Gastrocnemius medialis (tissue), 4 donors: ENCODE measurements around the gene OXT. TPM values are rescaled to one million over a fixed set of nuclear protein-coding genes. Genes with fewer than 3 reads are reported as not detected.

Source experiments
- ATAC-seq, 2 donors: fragments of 150-250 bp; one replicate each; pipeline ENCODE4 v1.9.1; 2016
- DNase-seq, 2 donors: peaks; one replicate each; pipeline ENCODE4 v3.0.0-alpha.2; 2019
- H3K27ac ChIP-seq, 4 donors: fragments of 200-600 bp; sonication (generic); 1 replicate in 1 of 4; 2 replicates in 3 of 4; pipeline ENCODE4 v1.5.1; 2016 to 2018; ENCODE audit warnings: mild to moderate bottlenecking in 2 of 4, moderate library complexity in 1 of 4
- H3K27me3 ChIP-seq, 3 donors: fragments of 200-600 bp; sonication (generic) in 2 of 3; 1 replicate in 1 of 3; 2 replicates in 2 of 3; pipeline versions ENCODE4 v1.5.1 to v1.6.0; 2016 to 2019; ENCODE audit warnings: mild to moderate bottlenecking in 1 of 3, moderate library complexity in 1 of 3
- H3K36me3 ChIP-seq, 2 donors: fragments of 200-600 bp; sonication (generic) in 1 of 2; one replicate each; pipeline ENCODE4 v1.5.1; 2017 to 2018
- H3K4me1 ChIP-seq, 2 donors: fragments of 200-600 bp; sonication (generic) in 1 of 2; one replicate each; pipeline ENCODE4 v1.5.1; 2016 to 2017; ENCODE audit warnings: mild to moderate bottlenecking in 2 of 2
- H3K4me3 ChIP-seq, 4 donors: fragments of 200-600 bp; sonication (generic) in 3 of 4; 1 replicate in 1 of 4; 2 replicates in 3 of 4; pipeline ENCODE4 v1.5.1; 2016 to 2019; ENCODE audit warnings: mild to moderate bottlenecking in 2 of 4
- H3K9me3 ChIP-seq, 3 donors: fragments of 200-600 bp; sonication (generic) in 2 of 3; 1 replicate in 1 of 3; 2 replicates in 2 of 3; pipeline ENCODE4 v1.5.1; 2016 to 2019
- POLR2A ChIP-seq, 2 donors: fragments of 450-650 bp; IDR thresholded peaks; one replicate each; pipeline ENCODE4 v1.6.1; 2017; ENCODE audit warnings: antibody characterized with exemption in 2 of 2, mild to moderate bottlenecking in 2 of 2, moderate library complexity in 2 of 2
- in situ Hi-C, 4 donors: fragments of 200-750 bp; cut with MboI; loops; one replicate each; pipeline versions ENCODE4 v1.15.0 to v1.8.0; 2017; ENCODE audit warnings: low sequenced_read_pairs in 4 of 4
- intact Hi-C: fragments of 100-400 bp; cut with DNase I; formaldehyde crosslinking; loops from one replicate; pipeline ENCODE4 v1.15.1; 2023; ENCODE audit warnings: low total_unique reads
- total RNA-seq, 4 donors: library from RNA; depleted of rRNA; stranded (reverse); fragments of >200 nt; gene quantifications; one replicate each; pipeline versions ENCODE4 v1.1.0 to v1.2.3, GENCODE V29; 2016
- TF ChIP-seq, protein P1 (sequence below), 5 experiments: fragments of 450-650 bp in 3 of 5; fragments of 200-600 bp in 2 of 5; sonication (generic) in 2 of 5; IDR thresholded peaks in 4 of 5; conservative IDR thresholded peaks in 1 of 5; 1 replicate in 4 of 5; 2 replicates in 1 of 5; pipeline ENCODE4 v1.5.1; 2016 to 2019; ENCODE audit warnings: antibody characterized with exemption in 5 of 5, mild to moderate bottlenecking in 3 of 5, moderate library complexity in 3 of 5

Gene OXT
- total RNA-seq, 4 donors from 2014 or later = 2.2 TPM; not detected in 3

DNA sequence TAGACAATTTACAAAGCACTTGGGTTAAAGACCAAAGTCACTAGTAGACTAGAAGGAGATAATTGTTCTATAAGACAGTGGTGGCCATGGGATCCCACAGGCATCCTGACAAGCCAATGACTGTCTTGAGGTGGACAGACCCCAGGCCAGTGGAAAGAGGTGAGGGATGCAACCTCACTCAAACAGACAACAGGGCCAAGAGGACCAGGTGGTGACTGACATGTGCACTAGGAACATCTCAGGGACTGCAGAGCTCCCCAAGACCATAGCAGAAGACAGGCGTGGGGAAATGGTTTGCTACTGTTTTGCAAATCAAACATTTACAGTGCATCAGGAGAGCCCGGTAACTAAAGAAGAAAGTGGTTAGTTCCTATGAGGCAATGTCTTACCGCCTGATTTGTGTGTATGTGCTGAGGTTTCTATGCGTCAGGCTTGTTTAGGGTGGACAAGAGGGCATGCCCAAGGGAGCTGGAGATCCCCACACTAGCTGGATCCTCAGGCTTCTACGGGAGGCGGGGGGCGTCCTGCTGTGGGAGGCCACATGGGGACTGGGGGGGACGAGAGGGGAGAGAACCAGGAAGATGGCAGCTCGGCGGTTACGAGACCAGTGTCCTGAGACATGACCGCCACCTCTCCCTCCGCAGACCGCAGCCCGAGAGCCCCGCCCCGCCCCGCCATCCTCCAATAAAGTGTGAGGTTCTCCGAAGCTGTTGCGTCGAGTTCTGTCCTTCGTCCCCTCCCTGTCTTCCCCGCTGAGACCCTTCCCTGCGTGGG lies 26.2 kb upstream of the OXT start:
- Histone ChIP-seq H3K27ac (peak overlapping the region; percentile 87 to 96 (median 93)), H3K27me3 (no peaks in the 10 kb centered on the region), H3K9me3 (no peaks in the 10 kb centered on the region), H3K4me1 (peaks cover 11 to 22% of the 10 kb centered on the region in 2 donors), H3K36me3 (peaks cover 0 to 33% of the 10 kb centered on the region in 2 donors), H3K4me3 (peak overlapping the region; percentile 86 to 95 (median 92))
- TF ChIP-seq, protein P1, sequence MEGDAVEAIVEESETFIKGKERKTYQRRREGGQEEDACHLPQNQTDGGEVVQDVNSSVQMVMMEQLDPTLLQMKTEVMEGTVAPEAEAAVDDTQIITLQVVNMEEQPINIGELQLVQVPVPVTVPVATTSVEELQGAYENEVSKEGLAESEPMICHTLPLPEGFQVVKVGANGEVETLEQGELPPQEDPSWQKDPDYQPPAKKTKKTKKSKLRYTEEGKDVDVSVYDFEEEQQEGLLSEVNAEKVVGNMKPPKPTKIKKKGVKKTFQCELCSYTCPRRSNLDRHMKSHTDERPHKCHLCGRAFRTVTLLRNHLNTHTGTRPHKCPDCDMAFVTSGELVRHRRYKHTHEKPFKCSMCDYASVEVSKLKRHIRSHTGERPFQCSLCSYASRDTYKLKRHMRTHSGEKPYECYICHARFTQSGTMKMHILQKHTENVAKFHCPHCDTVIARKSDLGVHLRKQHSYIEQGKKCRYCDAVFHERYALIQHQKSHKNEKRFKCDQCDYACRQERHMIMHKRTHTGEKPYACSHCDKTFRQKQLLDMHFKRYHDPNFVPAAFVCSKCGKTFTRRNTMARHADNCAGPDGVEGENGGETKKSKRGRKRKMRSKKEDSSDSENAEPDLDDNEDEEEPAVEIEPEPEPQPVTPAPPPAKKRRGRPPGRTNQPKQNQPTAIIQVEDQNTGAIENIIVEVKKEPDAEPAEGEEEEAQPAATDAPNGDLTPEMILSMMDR (IDR thresholded peaks at IDR 0.05 in 4 of 5, conservative IDR thresholded peaks at IDR 0.05 in 1 of 5) = no peak
- TF ChIP-seq POLR2A (IDR thresholded peaks at IDR 0.05) = no peak
- in situ Hi-C loops = no loop called here
- DNase-seq = peak; percentile 72 to 84
- ATAC-seq = peak; percentile 85 to 89
- intact Hi-C loops = loop anchor here (5.0 to 10.0 kb wide), 3 partner anchors 127 to 173 kb away; partner anchors contain the start of genes DDRGK1, ITPA, LZTS3 and PTPRA

DNA sequence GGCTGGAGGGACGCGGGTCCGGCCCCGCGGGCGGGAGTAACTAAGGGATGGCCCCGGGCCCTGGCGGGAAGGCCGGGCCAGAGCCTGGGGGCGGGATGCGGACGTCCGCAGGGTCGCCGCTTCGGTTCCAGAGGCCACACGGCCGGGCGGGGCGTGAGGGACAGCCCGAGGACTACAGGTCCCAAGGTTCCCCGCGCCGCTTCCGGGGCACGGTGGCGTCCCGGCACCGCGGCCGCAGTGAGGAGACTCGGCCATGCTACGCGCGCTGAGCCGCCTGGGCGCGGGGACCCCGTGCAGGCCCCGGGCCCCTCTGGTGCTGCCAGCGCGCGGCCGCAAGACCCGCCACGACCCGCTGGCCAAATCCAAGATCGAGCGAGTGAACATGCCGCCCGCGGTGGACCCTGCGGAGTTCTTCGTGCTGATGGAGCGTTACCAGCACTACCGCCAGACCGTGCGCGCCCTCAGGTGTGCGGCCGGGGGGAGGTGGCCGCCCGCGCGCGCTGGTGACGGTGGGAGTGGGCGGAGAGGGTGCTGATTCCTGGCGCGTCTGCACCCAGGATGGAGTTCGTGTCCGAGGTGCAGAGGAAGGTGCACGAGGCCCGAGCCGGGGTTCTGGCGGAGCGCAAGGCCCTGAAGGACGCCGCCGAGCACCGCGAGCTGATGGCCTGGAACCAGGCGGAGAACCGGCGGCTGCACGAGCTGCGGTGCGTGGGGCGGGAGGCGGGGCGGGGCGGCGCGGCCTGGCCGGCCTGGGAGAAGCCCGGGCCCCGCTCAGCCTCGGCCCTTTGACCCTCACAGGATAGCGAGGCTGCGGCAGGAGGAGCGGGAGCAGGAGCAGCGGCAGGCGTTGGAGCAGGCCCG lies 25.4 kb upstream of the OXT start, which contains the start of gene MRPS26:
MRPS26 (plus strand) TSS at position 237 of the 861 bp plus-strand sequence; CDS start at position 254, 17 bp downstream.
- intact Hi-C loops = loop anchor here (5.0 to 10.0 kb wide), 3 partner anchors 126 to 174 kb away; partner anchors contain the start of genes DDRGK1, ITPA, LZTS3 and PTPRA
- no peaks in the 10 kb centered on the region for H3K9me3 ChIP-seq
- DNase-seq (peak; percentile 79 to 84), ATAC-seq (peak; percentile 88 to 92)
- peak within 1 kb of the TSS; percentile 87 to 96 (median 93) for H3K27ac ChIP-seq
- no peaks in the 10 kb centered on the region for H3K27me3 ChIP-seq
- in situ Hi-C loops = no loop called here
- H3K36me3 ChIP-seq = peaks cover 0 to 32% of the 10 kb centered on the region in 2 donors
- H3K4me1 ChIP-seq = peaks cover 11 to 22% of the 10 kb centered on the region in 2 donors
- peak within 1 kb of the TSS; percentile 86 to 95 (median 92) for H3K4me3 ChIP-seq
- peak; percentile 61 to 70 for TF ChIP-seq POLR2A (IDR thresholded peaks at IDR 0.05)
- TF ChIP-seq, protein P1 (IDR thresholded peaks at IDR 0.05 in 4 of 5, conservative IDR thresholded peaks at IDR 0.05 in 1 of 5) = no peak

DNA sequence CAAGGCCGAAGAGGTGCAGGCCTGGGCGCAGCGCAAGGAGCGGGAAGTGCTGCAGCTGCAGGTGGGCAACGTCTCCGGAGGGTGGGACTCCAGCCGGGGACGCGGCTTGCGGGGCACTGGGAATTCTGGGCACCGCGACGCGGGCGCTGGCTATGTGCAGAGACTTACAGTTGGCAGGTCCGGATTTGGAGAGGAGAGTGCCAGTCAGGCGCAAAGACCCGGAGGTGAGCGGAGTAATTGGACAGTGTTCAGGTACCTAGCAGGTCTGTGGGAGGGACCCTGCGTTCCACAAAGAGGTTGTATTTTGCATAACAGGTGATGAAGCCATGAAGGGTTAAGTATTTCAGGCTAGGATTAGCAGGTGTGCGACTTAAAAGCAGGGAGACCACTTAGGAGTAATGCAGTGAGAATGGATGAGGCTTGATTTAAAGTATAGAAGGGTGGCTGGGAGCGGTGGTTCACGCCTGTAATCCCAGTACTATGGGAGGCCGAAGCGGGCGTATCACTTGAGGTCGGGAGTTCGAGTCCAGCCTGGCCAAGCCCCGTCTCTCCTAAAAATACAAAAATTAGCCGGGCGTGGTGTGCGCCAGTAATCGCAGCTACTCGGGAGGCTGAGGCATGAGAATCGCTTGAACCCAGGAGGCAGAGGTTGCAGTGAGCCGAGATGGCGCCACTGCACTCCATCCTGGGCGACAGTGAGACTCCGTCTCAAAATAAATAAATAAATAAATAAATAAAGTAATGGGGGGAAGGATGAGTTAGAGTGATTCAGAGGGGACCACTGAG lies 24.6 kb upstream of the OXT start:
- DNase-seq = no peak
- peak overlapping the region; percentile 86 to 95 (median 92) for H3K4me3 ChIP-seq
- in situ Hi-C loops = no loop called here

More for the DNA sequence above, 24.6 kb upstream of the OXT start:
- TF ChIP-seq, protein P1 (IDR thresholded peaks at IDR 0.05 in 4 of 5, conservative IDR thresholded peaks at IDR 0.05 in 1 of 5) = no peak
- Histone ChIP-seq H3K9me3 (no peaks in the 10 kb centered on the region), H3K4me1 (peaks cover 9 to 22% of the 10 kb centered on the region in 2 donors), H3K36me3 (peaks cover 0 to 32% of the 10 kb centered on the region in 2 donors), H3K27ac (peak overlapping the region; percentile 87 to 96 (median 93)), H3K27me3 (no peaks in the 10 kb centered on the region)
- no peak for ATAC-seq
- intact Hi-C loops = loop anchor here (5.0 to 10.0 kb wide), 3 partner anchors 125 to 175 kb away; partner anchors contain the start of genes DDRGK1, ITPA, LZTS3 and PTPRA
